Kidney epithelial cell (primary cell): ENCODE measurements around the gene MX1. TPM values are rescaled to one million over a fixed set of nuclear protein-coding genes. Genes with fewer than 3 reads are reported as not detected.
"Not testable (repeated sequence)": the region's sequence is repeated elsewhere in the genome, so short reads cannot be mapped to it uniquely, and the experiment has no call there.

Experiments
- DNase-seq: peaks from one replicate; pipeline ENCODE4 v3.0.0-alpha.2; 2010; ENCODE audit warnings: low read depth
- H3K27me3 ChIP-seq: 2 replicates; pipeline ENCODE4 v1.6.0; 2011; ENCODE audit warnings: low read length; ENCODE audit not compliant: control insufficient read depth, insufficient read depth
- H3K36me3 ChIP-seq: 2 replicates; pipeline ENCODE4 v1.5.1; 2011; ENCODE audit warnings: low read length; ENCODE audit not compliant: control insufficient read depth, insufficient read depth
- H3K4me3 ChIP-seq: 2 replicates; pipeline ENCODE4 v1.5.1; 2011; ENCODE audit warnings: low read depth, mild to moderate bottlenecking, control low read depth, low read length
- CTCF ChIP-seq: IDR thresholded peaks from 2 replicates; pipeline ENCODE4 v1.5.1; 2011; ENCODE audit warnings: mild to moderate bottlenecking, moderate library complexity, low read length, control low read depth, inconsistent platforms; ENCODE audit not compliant: insufficient read depth, poor library complexity, severe bottlenecking
- total RNA-seq: library from RNA; depleted of rRNA; stranded (reverse); fragments of >200 nt; gene quantifications from 2 replicates; pipeline ENCODE4 v1.2.3, GENCODE V29; 2015

Gene MX1
- total RNA-seq, 1 donor from 2014 or later = 48.7 TPM

- TF ChIP-seq CTCF = no peak
- DNase-seq = no peak
- no peaks in the 10 kb centered on the region for H3K36me3 ChIP-seq
Measured at GRCh38 chr21:41407541-41408460, 18.2 kb upstream of the MX1 start.

GRCh38 chr21:41410361-41410760 is 15.7 kb upstream of the MX1 start:
- DNase-seq = no peak
- Histone ChIP-seq H3K27me3 (peaks cover 2% of the 10 kb centered on the region), H3K36me3 (no peaks in the 10 kb centered on the region), H3K4me3 (no peak overlapping the region)
- no peak for TF ChIP-seq CTCF

More at GRCh38 chr21:41407541-41408460, 18.2 kb upstream of the MX1 start:
- Histone ChIP-seq H3K4me3 (no peak overlapping the region), H3K27me3 (peaks cover 4% of the 10 kb centered on the region)

GRCh38 chr21:41410767-41411448 is 15.1 kb upstream of the MX1 start:
- no peak for TF ChIP-seq CTCF
- Histone ChIP-seq H3K4me3 (no peak overlapping the region), H3K36me3 (no peaks in the 10 kb centered on the region), H3K27me3 (peaks cover 2% of the 10 kb centered on the region)
- no peak for DNase-seq

GRCh38 chr21:41411449-41412089 is 14.5 kb upstream of the MX1 start:
- no peak for DNase-seq
- Histone ChIP-seq H3K4me3 (no peak overlapping the region), H3K27me3 (peaks cover 2% of the 10 kb centered on the region), H3K36me3 (no peaks in the 10 kb centered on the region)
- peak; percentile 21 for TF ChIP-seq CTCF

- not testable (repeated sequence) for DNase-seq, H3K4me3 ChIP-seq, H3K27me3 ChIP-seq, H3K36me3 ChIP-seq
Measured at GRCh38 chr21:41417505-41417904, 8.5 kb upstream of the MX1 start.

GRCh38 chr21:41418393-41418792 is 7.6 kb upstream of the MX1 start:
- no peaks in the 10 kb centered on the region for H3K27me3 ChIP-seq
- no peak for DNase-seq
- H3K4me3 ChIP-seq = no peak overlapping the region
- H3K36me3 ChIP-seq = no peaks in the 10 kb centered on the region
- no peak for TF ChIP-seq CTCF
